Loucy (cell line): ENCODE measurements around the gene LAPTM5.

ENCODE experiments used
- H2AFZ ChIP-seq: fragments of 200-600 bp; sonication (generic); 2 replicates; pipeline ENCODE4 v1.6.0; 2016; ENCODE audit warnings: antibody characterized with exemption, mild to moderate bottlenecking, low read length, moderate library complexity
- H3F3A ChIP-seq: fragments of 200-600 bp; 2 replicates; pipeline ENCODE4 v1.6.0; 2016; ENCODE audit warnings: antibody characterized with exemption, low read depth, mild to moderate bottlenecking
- H3K27me3 ChIP-seq: fragments of 200-600 bp; sonication (generic); 2 replicates; pipeline ENCODE4 v1.6.1; 2014; ENCODE audit warnings: low read length, mild to moderate bottlenecking; ENCODE audit not compliant: insufficient read depth, poor library complexity, severe bottlenecking
- H3K36me3 ChIP-seq: fragments of 200-600 bp; sonication (generic); 2 replicates; pipeline ENCODE4 v1.6.1; 2016; ENCODE audit warnings: low read length; ENCODE audit not compliant: insufficient read depth
- H3K4me1 ChIP-seq: fragments of 200-600 bp; sonication (generic); 2 replicates; pipeline ENCODE4 v1.5.1; 2014; ENCODE audit warnings: low read length, mild to moderate bottlenecking; ENCODE audit not compliant: insufficient read depth, poor library complexity, severe bottlenecking
- H3K4me2 ChIP-seq: fragments of 200-600 bp; sonication (generic); 2 replicates; pipeline ENCODE4 v1.6.0; 2014; ENCODE audit warnings: antibody characterized with exemption, low read length, low read depth, mild to moderate bottlenecking; ENCODE audit not compliant: poor library complexity, severe bottlenecking
- H3K4me3 ChIP-seq: fragments of 200-600 bp; sonication (generic); 2 replicates; pipeline ENCODE4 v1.5.1; 2014; ENCODE audit warnings: low read length, mild to moderate bottlenecking, mixed read lengths; ENCODE audit not compliant: poor library complexity, severe bottlenecking
- H3K79me2 ChIP-seq: fragments of 200-600 bp; sonication (generic); 2 replicates; pipeline ENCODE4 v1.6.1; 2014; ENCODE audit warnings: low read length; ENCODE audit not compliant: insufficient read depth
- H3K9ac ChIP-seq: fragments of 200-600 bp; sonication (generic); 2 replicates; pipeline ENCODE4 v1.6.0; 2014; ENCODE audit warnings: mild to moderate bottlenecking, low read depth, low read length, moderate library complexity; ENCODE audit not compliant: poor library complexity, severe bottlenecking
- H3K9me2 ChIP-seq: fragments of 200-600 bp; sonication (generic); replicated peaks from 2 replicates; pipeline ENCODE4 v1.6.1; 2016; ENCODE audit warnings: low read depth, low read length, mixed read lengths
- H3K9me3 ChIP-seq: fragments of 200-600 bp; sonication (generic); 2 replicates; pipeline ENCODE4 v1.6.1; 2014; ENCODE audit warnings: mild to moderate bottlenecking, antibody characterized with exemption, low read length, low read depth; ENCODE audit not compliant: insufficient read depth
- H4K20me1 ChIP-seq: fragments of 200-600 bp; sonication (generic); 2 replicates; pipeline ENCODE4 v1.6.0; 2014; ENCODE audit warnings: antibody characterized with exemption, low read length, mild to moderate bottlenecking; ENCODE audit not compliant: insufficient read depth, poor library complexity, severe bottlenecking
- CTCF ChIP-seq: fragments of 200-600 bp; sonication (generic); conservative IDR thresholded peaks from 2 replicates; pipeline ENCODE4 v1.5.1; 2014; ENCODE audit warnings: mild to moderate bottlenecking, antibody characterized with exemption, low read length
- EZH2phosphoT487 ChIP-seq: fragments of 200-600 bp; IDR thresholded peaks from 2 replicates; pipeline ENCODE4 v1.6.1; 2018; ENCODE audit warnings: antibody characterized with exemption, mild to moderate bottlenecking, moderate library complexity, borderline replicate concordance

The LAPTM5 gene

DNA sequence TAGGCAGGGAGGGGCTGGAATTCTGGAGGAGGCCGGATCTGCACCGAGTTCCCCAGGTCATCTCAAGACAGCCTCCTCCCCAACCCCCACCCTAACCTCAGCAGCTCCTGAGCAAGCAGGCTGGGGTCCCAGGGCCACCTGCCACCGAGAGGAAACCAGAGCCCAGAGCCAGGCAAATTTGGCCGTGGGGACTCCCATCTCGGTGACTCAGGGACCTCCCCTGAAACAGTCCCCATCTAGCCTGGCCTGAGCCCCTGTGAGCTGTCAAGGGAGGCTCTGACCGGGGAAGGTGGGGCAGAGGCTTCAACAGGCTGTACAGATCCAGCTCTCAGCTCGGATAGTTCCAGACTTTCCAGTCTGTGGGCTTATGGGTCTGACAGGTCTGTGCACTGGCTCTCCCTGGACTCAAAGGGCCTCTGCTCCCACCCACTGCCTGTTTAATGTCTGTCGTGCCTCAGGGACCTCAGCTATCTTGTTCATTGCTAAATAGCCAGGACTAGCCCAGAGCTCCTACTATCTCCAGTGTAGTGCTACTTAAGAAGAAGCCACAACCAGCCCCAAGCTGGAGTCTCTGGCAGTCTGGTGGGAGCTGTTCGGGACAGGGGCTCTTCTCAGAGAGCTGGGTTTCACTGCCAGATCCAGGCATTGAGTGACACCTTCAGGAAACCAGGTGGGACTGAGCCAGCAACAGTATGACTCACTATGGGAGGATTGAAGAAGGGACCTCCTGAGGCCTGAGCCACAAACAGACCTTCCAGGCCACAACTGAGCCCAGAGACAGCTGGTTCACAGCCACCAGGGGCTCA is 59.8 kb downstream of the LAPTM5 start:
- TF ChIP-seq CTCF (no peak), EZH2phosphoT487 (no peak)
- Histone ChIP-seq H3K36me3 (no peaks in the 10 kb centered on the region), H2AFZ (no peak overlapping the region), H3K9me2 (no peaks in the 10 kb centered on the region), H3K9ac (no peak overlapping the region), H3K9me3 (no peaks in the 10 kb centered on the region), H4K20me1 (no peaks in the 10 kb centered on the region), H3K27me3 (no peaks in the 10 kb centered on the region), H3F3A (no peaks in the 10 kb centered on the region), H3K79me2 (no peaks in the 10 kb centered on the region), H3K4me1 (no peaks in the 10 kb centered on the region), H3K4me2 (no peak overlapping the region), H3K4me3 (no peak overlapping the region)

GRCh38 chr1:30696831-30697230 is 60.7 kb downstream of the LAPTM5 start:
- Histone ChIP-seq H3K27me3 (no peaks in the 10 kb centered on the region), H2AFZ (no peak overlapping the region), H3K4me2 (no peak overlapping the region), H3K4me1 (no peaks in the 10 kb centered on the region), H3K36me3 (no peaks in the 10 kb centered on the region), H3F3A (no peaks in the 10 kb centered on the region), H3K79me2 (no peaks in the 10 kb centered on the region), H4K20me1 (no peaks in the 10 kb centered on the region), H3K9me3 (no peaks in the 10 kb centered on the region), H3K9ac (no peak overlapping the region), H3K9me2 (no peaks in the 10 kb centered on the region), H3K4me3 (no peak overlapping the region)
- TF ChIP-seq EZH2phosphoT487 (no peak), CTCF (no peak)

DNA sequence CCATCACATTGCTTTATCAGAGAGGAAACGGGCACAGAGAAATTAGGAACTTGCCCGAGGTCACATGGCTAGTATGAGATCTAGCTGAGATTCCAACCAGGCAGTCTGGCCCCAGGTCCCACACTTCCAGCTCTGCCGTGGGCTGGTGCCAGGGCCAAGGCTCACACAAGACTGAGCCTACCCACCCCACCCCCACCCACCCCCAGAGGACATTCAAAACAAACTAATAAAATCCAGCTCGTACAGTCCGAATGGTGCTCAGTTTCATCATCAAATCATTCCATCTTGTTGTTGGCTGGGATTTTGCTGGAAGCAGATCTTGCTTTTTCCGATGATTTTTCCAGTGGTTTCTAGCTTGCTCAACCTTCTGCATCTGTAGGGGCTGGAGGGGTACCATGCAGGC is 62.1 kb downstream of the LAPTM5 start:
- no peaks in the 10 kb centered on the region for H3K79me2 ChIP-seq
- H3K4me2 ChIP-seq = no peak overlapping the region
- TF ChIP-seq EZH2phosphoT487 (no peak), CTCF (no peak)
- H3K4me1 ChIP-seq = no peaks in the 10 kb centered on the region
- no peaks in the 10 kb centered on the region for H3F3A ChIP-seq
- no peaks in the 10 kb centered on the region for H4K20me1 ChIP-seq
- H2AFZ ChIP-seq = no peak overlapping the region
- H3K36me3 ChIP-seq = no peaks in the 10 kb centered on the region
- H3K9me3 ChIP-seq = no peaks in the 10 kb centered on the region
- no peak overlapping the region for H3K9ac ChIP-seq
- H3K9me2 ChIP-seq = no peaks in the 10 kb centered on the region
- no peak overlapping the region for H3K4me3 ChIP-seq
- no peaks in the 10 kb centered on the region for H3K27me3 ChIP-seq
